Caco-2 (cell line): ENCODE results near the gene COL4A3. TPM values are rescaled to one million over a fixed set of nuclear protein-coding genes. Genes with fewer than 3 reads are reported as not detected.

ENCODE experiments used
- BruUV-seq: library from RNA; stranded (reverse); fragments of 400-500 nt; replicated peaks from 2 replicates; lab custom pipeline; 2021; lab: Mats Ljungman, UMichigan
- CTCF ChIA-PET: fragments of 300-600 bp; sonication (Branson Sonifier 250); formaldehyde crosslinking; loops from one replicate; lab custom pipeline; 2022; ENCODE audit warnings: antibody characterized with exemption; lab: Charles Lee
- POLR2A ChIA-PET: fragments of 300-600 bp; sonication (Branson Sonifier 250); formaldehyde crosslinking; loops from one replicate; lab custom pipeline; 2022; ENCODE audit warnings: antibody characterized with exemption; lab: Charles Lee
- DNase-seq, 2 experiments: peaks; one replicate each; pipeline versions ENCODE4 v3.0.0 to v3.0.0-alpha.2; 2020 to 2022
- H3K27me3 ChIP-seq: replicated peaks from 2 replicates; pipeline ENCODE4 v1.6.0; 2011; ENCODE audit warnings: low read length; ENCODE audit not compliant: control insufficient read depth, insufficient read depth
- H3K36me3 ChIP-seq: 2 replicates; pipeline ENCODE4 v1.5.1; 2011; ENCODE audit warnings: low read length; ENCODE audit not compliant: control insufficient read depth, insufficient read depth
- H3K4me1 ChIP-seq: fragments of 250-450 bp; sonication (Bioruptor Pico); 2 replicates; pipeline ENCODE4 v1.5.1; 2020; ENCODE audit warnings: mild to moderate bottlenecking
- H3K4me3 ChIP-seq: 2 replicates; pipeline ENCODE4 v1.5.1; 2011; ENCODE audit warnings: low read depth, mild to moderate bottlenecking, control low read depth, low read length
- H3K9me3 ChIP-seq: fragments of 250-450 bp; sonication (Bioruptor Pico); 2 replicates; pipeline ENCODE4 v1.5.1; 2020; ENCODE audit warnings: mild to moderate bottlenecking, moderate library complexity
- H3K27ac Mint-ChIP-seq: one replicate; pipeline ENCODE4 v1.8.0; 2022; ENCODE audit warnings: mixed read lengths; ENCODE audit not compliant: unreplicated experiment
- H3K27me3 Mint-ChIP-seq: one replicate; pipeline ENCODE4 v1.8.0; 2022; ENCODE audit warnings: mixed read lengths; ENCODE audit not compliant: insufficient read depth, unreplicated experiment
- H3K36me3 Mint-ChIP-seq: one replicate; pipeline ENCODE4 v1.8.0; 2022; ENCODE audit warnings: mild to moderate bottlenecking, mixed read lengths; ENCODE audit not compliant: insufficient read depth, unreplicated experiment
- H3K4me1 Mint-ChIP-seq: one replicate; pipeline ENCODE4 v1.8.0; 2022; ENCODE audit warnings: low read depth, mixed read lengths; ENCODE audit not compliant: unreplicated experiment
- H3K4me3 Mint-ChIP-seq: one replicate; pipeline ENCODE4 v1.8.0; 2022; ENCODE audit warnings: mild to moderate bottlenecking, moderate library complexity, mixed read lengths; ENCODE audit not compliant: unreplicated experiment
- H3K9me3 Mint-ChIP-seq: one replicate; pipeline ENCODE4 v1.8.0; 2022; ENCODE audit warnings: mixed read lengths; ENCODE audit not compliant: unreplicated experiment
- intact Hi-C: fragments of 100-400 bp; cut with micrococcal nuclease; formaldehyde crosslinking; loops from one replicate; pipeline ENCODE4 v1.10.0; 2022; ENCODE audit not compliant: unreplicated experiment
- total RNA-seq: library from RNA; stranded (reverse); gene quantifications from 2 replicates; pipeline ENCODE4 v1.2.3, GENCODE V29; 2022
- TF ChIP-seq, protein P1 (sequence below), 2 experiments: fragments of 200-600 bp in 1 of 2; IDR thresholded peaks; 1 replicate in 1 of 2; 2 replicates in 1 of 2; pipeline versions ENCODE4 v1.5.1 to v1.8.0; 2011 to 2022; ENCODE audit warnings: antibody characterized with exemption in 1 of 2, control low read depth in 1 of 2, inconsistent platforms in 1 of 2, low read depth in 1 of 2, low read length in 1 of 2, mild to moderate bottlenecking in 1 of 2, moderate library complexity in 1 of 2; ENCODE audit not compliant: insufficient read depth in 1 of 2, severe bottlenecking in 1 of 2, unreplicated experiment in 1 of 2

COL4A3 gene
- total RNA-seq, 1 experiment from 2014 or later: 4.2 TPM

DNA sequence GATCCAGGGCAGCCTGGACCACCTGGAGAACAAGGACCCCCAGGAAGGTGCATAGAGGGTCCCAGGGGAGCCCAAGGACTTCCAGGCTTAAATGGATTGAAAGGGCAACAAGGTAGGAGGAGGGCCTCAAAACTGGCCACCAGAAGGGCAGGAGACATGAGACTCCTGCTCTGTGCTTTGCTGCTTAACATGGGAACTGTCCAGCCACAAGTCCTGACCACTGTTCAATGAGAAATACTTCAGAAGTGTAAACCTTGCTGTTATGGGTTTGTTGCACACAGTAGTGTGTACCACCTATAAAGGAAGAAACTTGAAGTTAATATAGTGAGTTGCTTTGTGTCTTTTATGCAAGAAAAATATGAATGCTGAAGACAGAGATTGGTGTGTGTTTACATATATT lies 116.5 kb downstream of the COL4A3 start:
- no peak overlapping the region for H3K27ac Mint-ChIP-seq
- intact Hi-C loops: no loop called here

DNA sequence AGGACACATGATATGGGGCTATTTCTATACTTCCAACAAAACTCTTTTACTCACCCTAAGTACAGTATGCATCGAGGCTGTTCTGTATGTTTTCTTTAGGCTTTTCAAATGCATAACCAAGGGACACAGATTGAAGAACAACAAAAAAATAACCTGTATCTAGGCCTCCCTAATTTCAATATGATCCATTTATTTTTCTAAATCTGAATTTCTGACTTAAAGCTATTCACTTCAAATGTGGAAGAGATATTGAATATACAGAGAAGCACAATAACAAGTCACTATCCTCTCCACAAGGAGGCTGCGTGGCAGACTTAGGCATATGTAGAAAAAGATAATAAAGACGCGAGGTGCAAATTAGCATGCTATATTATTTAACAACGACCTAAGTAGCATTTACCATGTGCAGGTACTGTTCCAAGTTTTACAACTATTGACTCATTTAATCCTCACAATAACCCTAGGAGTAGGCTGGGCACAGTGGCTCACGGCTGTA lies 121.4 kb downstream of the COL4A3 start:
- CTCF ChIA-PET: no interaction called here
- TF ChIP-seq, protein P1, sequence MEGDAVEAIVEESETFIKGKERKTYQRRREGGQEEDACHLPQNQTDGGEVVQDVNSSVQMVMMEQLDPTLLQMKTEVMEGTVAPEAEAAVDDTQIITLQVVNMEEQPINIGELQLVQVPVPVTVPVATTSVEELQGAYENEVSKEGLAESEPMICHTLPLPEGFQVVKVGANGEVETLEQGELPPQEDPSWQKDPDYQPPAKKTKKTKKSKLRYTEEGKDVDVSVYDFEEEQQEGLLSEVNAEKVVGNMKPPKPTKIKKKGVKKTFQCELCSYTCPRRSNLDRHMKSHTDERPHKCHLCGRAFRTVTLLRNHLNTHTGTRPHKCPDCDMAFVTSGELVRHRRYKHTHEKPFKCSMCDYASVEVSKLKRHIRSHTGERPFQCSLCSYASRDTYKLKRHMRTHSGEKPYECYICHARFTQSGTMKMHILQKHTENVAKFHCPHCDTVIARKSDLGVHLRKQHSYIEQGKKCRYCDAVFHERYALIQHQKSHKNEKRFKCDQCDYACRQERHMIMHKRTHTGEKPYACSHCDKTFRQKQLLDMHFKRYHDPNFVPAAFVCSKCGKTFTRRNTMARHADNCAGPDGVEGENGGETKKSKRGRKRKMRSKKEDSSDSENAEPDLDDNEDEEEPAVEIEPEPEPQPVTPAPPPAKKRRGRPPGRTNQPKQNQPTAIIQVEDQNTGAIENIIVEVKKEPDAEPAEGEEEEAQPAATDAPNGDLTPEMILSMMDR (IDR thresholded peaks at IDR 0.05; ENCODE audit: insufficient read depth in 1 of 2, low read depth in 1 of 2, low read length in 1 of 2, severe bottlenecking in 1 of 2, unreplicated experiment in 1 of 2): no peak

More for the DNA sequence above, 116.5 kb downstream of the COL4A3 start:
- Mint-ChIP-seq H3K27me3 (no peaks in the 10 kb centered on the region), H3K36me3 (no peaks in the 10 kb centered on the region), H3K4me1 (no peaks in the 10 kb centered on the region), H3K4me3 (no peak overlapping the region), H3K9me3 (no peaks in the 10 kb centered on the region)
- BruUV-seq: no TSS peak
- Histone ChIP-seq H3K36me3 (no peaks in the 10 kb centered on the region), H3K4me1 (no peaks in the 10 kb centered on the region), H3K27me3 (no peaks in the 10 kb centered on the region), H3K9me3 (no peaks in the 10 kb centered on the region), H3K4me3 (no peak overlapping the region)
- CTCF ChIA-PET: no interaction called here
- TF ChIP-seq, protein P1 (IDR thresholded peaks at IDR 0.05; ENCODE audit: insufficient read depth in 1 of 2, low read depth in 1 of 2, low read length in 1 of 2, severe bottlenecking in 1 of 2, unreplicated experiment in 1 of 2): no peak
- POLR2A ChIA-PET: no interaction called here
- no peak for DNase-seq

DNA sequence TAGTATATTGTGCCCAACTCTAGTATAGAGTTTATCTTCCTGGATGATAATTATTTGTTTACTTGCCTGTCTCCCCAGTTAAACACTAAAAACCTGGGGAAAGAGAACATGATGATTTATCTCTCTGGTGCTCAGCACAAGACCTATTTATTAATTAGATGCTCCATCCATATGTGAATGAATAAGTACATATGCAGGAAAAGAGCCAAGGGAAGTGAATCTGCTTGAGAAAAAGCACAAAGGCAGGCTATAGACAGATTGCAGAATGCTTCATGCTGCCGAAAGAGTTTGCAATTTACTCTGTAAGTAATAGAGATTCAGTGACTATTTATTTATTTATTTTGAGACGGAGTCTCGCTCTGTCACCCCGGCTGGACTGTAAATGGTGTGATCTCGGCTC lies 123.3 kb downstream of the COL4A3 start:
- no peak overlapping the region for H3K27ac Mint-ChIP-seq
- H3K4me3 ChIP-seq: no peak overlapping the region
- no peaks in the 10 kb centered on the region for H3K9me3 Mint-ChIP-seq
- BruUV-seq: no TSS peak
- DNase-seq: no peak
- no peaks in the 10 kb centered on the region for H3K4me1 ChIP-seq
- intact Hi-C loops: no loop called here
- H3K27me3 Mint-ChIP-seq: no peaks in the 10 kb centered on the region
- H3K27me3 ChIP-seq: no peaks in the 10 kb centered on the region
- H3K9me3 ChIP-seq: no peaks in the 10 kb centered on the region
- CTCF ChIA-PET: no interaction called here
- no peaks in the 10 kb centered on the region for H3K4me1 Mint-ChIP-seq
- H3K4me3 Mint-ChIP-seq: no peak overlapping the region
- no peaks in the 10 kb centered on the region for H3K36me3 Mint-ChIP-seq
- POLR2A ChIA-PET: no interaction called here
- no peaks in the 10 kb centered on the region for H3K36me3 ChIP-seq
- TF ChIP-seq, protein P1 (IDR thresholded peaks at IDR 0.05; ENCODE audit: insufficient read depth in 1 of 2, low read depth in 1 of 2, low read length in 1 of 2, severe bottlenecking in 1 of 2, unreplicated experiment in 1 of 2): no peak

More for the DNA sequence above, 121.4 kb downstream of the COL4A3 start:
- Histone ChIP-seq H3K9me3 (no peaks in the 10 kb centered on the region), H3K27me3 (no peaks in the 10 kb centered on the region), H3K36me3 (no peaks in the 10 kb centered on the region), H3K4me1 (no peaks in the 10 kb centered on the region), H3K4me3 (no peak overlapping the region)
- Mint-ChIP-seq H3K9me3 (no peaks in the 10 kb centered on the region), H3K4me3 (no peak overlapping the region), H3K27me3 (no peaks in the 10 kb centered on the region), H3K27ac (no peak overlapping the region), H3K36me3 (no peaks in the 10 kb centered on the region), H3K4me1 (no peaks in the 10 kb centered on the region)
- POLR2A ChIA-PET: no interaction called here
- DNase-seq: no peak
- BruUV-seq: no TSS peak
- intact Hi-C loops: no loop called here
